ENCODE measurements around the gene PLXNB2. TPM values are rescaled to one million over a fixed set of nuclear protein-coding genes. Genes with fewer than 3 reads are reported as not detected.

The PLXNB2 gene
- polyA plus RNA-seq, 3 donors, result 249 to 261 (median 258) TPM

DNA sequence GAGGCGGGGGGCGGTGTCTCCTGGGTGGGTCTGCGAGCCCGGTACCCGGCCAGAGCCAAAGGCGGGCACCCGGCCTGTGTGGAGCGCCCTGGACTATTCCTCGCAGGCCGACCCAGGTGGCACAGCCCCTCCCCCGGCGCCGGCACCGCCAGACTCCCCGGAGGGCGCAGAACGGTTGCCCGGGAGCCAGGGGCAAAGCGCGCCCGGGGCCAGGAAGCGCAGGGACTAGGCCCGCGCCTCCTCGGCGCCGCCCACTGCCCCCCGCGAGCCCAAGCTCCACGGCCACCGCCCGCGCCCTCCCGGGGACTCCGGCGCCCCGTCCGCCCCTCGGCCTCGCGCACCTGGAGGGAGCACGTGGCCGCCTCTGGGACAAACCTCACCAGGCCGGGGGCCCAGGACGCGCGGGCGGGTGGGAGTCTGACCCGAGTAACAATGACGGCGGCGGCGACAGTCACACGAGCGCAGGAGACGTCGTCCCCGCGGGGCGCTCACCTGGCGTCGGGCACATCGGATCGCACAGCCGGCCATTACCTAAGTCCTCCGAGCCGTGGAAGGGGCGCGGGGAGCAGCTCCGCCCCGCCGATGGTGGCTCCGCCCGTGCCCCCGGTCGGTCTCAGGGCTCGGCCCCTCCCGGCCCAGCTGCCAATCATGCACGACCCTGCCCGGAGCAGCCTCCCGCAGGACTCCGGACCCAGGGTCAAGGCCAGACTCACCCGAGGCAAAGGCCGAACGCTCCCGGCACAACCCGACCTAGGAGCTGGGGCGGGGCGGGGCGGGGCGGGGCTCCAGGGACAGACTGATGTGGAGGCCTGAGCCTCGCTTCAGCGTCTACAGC, 7.4 kb downstream of the PLXNB2 start:
- no peak for DNase-seq

DNA sequence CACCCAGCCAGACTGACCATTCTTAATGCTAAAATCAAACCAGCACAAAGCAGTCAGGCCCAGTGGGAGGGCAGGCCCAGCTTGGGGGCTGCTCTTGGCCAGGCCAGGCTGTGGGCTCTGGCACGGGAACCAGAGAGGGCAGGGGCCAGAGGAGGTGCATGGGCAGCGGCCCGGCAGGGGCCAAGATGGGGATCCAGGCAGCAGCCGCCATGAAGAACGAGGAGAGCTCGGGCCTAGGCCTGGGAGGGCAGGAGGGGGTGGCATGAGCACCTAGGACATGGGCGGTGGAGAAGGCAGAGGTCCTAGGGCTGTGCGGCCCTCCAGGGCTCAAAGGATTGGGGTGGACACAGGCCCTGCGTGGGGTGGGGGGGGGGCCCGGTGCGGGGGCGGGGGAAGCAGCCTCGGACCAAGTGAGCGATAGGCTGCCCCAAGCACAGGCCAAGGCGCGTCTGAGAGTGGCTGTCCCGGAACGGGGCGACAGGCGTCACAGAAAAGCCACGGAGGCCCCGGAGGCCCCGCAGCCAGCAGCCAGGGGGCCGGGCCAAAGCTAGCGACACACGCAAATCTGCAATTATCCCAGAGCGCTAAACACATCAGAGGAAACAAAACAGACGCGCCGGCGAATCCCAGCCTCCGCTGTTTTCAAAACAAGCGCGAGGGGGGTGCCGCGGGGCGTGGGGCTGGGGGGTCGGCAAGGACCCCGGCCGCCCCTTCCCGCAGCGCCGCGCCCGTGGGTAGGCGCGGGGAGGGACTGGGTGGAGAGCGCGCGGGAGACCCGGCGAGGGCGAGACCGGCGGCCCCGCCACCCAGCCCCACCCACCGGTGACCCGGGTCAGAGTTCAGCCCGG, 8.3 kb downstream of the PLXNB2 start:
- DNase-seq, result no peak

DNA sequence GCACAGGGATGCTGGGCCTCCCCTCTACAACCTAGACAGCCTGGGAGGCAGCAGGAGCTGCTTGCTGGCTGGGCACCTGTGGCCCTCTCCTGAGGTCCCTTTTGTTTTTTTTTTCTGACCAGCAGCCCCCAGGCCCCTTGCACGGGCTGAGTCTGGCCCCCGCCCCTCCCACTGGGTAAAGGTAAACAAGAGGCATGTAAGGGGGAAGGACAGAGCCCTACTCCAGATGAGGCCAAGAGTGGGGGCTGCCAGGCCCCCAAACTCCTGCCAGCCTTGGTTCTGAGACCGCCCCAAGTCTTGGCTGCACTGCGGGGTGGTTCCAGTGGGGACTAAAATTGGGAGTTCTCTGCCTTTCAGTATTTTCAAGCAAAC, 9.2 kb downstream of the PLXNB2 start:
- DNase-seq, result no peak

DNA sequence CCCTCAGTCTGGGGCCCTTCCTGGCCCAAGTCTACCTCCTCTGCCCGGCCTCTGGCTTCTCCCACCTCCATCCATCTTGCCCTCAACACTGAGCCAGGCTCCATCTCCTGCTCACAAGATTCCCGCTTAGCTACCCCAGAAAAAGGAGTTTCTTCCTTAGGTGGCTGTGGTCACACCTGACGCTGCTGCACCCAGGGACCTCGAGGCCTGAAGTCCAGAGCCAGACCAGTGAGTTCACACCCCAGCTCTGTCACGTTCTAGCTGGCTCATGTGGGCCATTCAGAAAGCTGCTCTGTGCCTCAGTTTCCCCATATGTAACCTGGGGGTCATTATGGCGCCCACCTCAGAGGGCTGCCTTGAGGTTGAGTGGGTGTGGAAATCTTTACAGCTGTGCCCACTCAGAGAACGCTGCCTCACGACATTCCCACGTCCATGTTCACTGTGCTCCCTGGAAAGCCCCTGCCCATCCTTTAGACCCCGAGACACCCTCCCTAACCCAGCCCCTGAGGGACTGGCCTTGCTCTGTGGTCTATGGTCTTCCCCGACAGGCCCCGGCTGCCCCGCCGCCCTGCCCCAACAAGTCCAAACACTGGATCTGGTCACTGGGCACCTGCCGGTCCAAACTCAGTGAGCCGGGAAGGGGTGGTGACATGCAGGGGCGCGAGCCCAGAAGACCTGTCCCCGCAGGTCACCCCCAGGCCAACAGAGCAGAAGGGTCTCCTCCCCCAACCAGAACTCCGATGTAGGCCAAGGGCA, 9.8 kb downstream of the PLXNB2 start:
- no peak for DNase-seq

DNA sequence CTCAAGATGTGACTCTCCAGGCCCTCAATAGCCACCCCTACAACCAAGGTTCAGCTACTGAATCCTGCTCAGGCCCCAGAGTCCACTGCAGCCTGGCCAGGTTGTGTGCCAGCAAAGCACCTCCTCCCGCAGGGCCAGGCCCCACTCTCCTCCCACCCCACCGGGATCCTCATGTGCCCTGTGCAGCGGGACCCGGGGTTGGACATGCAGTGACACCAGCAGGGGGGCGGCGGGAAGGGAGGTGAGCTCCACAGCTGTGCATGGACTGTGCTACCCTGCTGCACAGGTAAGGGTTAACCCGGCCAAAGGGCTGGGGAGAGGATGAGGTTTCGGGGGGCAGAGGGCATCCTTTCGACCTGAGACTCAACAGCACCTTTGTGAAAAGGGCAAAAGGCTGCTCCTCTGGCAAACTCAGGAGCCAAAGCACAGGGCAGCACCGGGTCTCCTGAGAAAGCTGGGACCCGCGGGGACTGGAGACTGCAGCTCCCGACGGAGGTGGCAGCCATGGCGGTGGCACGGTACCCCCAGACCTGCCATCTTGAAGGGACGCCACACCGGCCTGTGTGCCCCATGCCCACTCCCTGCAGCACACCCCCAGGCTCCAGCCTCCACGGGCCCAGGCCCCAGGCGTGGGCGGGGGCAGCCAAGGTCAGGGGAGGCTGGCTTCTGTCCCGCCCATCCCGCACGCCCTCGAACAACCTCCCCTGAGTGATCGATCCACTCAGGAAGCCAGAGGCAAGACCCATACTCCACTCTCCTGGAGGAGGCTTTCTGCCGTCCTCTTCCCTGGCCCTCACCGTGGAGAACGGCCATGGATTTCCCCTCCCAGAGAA, 10.6 kb downstream of the PLXNB2 start:
- no peak for DNase-seq

DNA sequence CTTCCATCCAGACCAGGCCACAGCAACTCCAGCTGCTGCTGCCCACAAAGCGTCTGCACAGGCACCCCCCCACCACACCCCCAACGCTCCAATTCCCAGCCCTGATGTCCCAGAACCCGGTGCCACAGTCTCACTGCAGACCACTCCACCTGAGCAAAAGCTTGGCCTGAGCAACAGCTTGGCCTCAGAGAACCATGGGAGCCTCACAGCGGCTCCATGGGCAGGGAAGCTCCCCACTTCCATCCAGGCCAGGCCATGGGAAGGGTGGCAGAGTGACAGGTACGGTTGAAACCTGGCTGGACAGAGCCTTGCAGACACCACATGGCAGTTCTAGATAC, 13.2 kb downstream of the PLXNB2 start:
- no peak for DNase-seq

DNA sequence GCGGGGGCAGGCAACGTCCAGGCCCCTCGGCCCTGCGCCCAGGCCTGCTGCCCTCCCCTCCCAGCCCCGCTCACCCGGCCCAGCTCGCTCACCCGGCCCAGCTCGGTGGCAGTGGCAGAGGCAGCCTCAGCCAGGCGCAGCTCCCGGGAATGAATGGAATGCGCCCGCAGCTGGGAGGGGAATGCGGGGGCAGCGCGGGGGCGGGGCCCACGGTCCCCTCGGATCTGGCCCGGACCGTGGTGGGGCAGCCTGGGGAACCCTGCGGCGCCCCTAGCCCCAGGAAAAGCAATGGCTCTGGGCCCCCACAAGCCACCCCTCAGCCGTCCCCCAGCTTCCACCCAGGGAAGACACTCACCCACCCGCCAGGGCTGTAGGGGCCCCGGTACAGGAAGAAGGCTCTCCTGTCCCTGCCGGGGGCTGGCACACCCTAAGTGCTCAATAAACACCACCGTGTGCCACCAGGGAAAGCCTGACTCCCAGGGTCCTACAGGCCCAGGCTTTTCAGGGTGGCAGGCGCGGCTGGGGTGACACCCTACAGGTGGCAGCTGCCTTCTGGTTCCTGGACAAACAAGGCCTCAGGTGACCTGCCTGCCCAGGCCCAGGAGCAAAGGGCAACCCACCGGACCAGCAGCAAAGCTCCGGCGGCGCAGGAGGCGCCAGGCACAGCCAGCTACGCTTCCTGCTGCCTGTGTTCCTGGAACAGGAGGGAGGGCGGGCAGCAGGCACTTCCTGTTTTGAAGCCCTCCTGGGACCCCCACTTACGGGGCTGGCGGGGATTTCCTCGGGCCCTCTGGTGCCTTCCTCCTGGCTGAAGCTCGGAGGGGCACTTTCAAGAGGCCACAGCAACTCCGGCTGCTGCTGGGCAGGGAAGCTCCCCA, 13.8 kb downstream of the PLXNB2 start:
- DNase-seq, result peak; percentile 79

DNA sequence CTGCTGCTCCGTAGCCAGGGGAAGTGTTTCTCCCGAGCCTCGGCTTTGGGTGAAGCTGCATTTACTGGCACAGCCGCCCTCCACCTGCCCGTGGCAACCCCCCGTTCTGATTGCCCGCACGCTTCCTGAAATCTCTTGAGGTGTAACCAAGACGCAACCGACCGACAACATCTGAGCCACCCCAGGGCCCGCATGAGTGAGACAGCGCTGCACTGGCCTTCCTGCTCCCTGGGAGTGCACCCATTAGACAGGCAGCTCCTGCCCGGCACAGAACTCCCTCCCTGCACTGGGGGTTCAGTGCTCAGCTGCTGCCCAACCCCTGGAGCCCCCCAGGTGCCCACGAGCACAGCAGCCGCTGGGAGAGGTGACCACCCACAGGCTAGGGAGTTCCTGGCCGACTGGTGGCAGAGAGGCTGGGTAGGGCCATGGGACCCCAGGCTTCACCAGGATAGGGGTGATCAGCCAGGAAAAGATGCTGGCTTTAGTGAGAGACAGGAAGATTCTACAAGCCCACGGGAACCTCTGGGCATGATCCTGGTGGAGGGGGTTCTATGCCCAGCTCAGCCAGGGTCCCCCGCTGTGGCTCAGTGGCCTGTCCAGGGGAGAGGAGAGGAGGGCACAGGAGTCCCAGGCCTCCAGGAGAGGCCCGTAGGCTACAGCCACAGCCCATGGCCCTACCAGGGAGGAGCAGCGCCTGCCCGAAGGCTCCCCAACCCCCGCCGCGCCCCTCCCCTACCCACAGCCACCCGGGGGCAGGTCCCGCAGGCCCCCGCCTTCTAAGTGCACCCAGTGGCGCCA, 14.6 kb downstream of the PLXNB2 start:
- DNase-seq, result no peak

DNA sequence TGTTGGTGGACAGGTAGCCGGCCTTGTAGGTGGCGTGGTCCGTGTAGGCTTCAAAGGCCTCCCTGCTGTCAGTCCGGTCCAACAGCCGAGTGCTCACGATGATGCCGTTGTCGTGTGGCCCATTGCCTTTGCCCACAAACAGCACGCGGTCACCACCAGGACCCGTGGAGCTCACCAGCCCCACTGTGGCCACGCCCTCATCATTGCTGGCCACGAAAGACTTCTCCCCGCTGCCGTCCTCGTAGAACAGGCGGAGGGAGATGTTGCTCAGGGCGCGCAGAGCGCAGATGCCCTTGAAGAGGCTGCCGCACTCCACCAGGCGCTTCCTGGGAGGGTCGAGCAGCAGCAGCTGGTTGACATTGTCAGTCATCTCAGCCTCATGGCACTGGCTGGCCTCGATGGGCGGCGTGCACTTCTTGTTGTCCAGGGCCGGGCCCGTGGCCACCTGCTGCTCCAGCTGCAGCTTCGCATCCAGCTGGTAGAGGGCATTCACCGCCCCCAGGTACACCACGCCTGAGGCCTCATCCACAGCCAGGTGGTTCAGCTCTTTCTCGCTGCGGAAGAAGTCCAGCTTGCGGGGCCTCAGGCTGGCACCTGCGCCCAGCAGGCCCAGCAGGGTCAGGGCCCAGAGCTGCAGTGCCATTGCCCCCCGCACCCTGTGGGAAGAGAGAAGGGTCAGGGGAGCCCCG, 17.4 kb downstream of the PLXNB2 start:
- DNase-seq, result no peak

DNA sequence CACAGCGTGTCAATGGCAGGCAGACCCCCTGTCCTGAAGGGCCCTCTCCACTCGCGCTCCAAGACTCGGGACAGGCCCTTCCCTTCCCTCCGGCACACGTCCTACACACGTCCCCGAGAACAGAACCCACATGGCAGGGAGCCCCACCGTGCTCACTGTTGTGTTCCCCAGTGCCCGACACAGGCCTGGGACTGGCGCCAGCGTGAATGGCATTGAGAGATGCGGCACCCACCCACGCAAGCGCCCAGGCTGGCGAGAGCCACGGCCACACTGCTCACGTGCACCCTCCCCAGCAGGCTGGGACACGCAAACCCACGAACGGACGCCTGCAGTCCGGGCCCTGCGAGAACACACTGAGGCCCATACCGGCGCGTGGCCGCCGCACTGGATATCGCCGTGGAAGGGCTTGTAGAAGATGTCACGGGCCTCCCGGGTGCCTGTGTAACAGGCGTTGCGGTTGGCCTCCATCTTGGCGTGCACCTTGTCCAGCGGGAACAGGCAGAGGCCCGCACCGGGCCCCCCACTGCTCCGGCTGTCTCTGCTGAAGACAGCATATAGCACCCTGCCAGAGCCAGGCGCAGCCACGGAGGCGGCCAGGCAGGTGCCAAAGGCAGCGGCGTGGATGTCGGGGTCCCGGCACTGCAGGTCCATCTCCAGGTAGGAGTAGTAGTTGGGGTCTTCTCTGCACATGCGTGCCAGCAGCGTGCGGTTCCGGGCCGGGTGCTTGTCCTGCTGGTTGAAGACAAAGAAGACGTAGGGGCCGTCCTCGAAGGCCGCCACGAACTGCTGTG, 18.1 kb downstream of the PLXNB2 start:
- no peak for DNase-seq

DNA sequence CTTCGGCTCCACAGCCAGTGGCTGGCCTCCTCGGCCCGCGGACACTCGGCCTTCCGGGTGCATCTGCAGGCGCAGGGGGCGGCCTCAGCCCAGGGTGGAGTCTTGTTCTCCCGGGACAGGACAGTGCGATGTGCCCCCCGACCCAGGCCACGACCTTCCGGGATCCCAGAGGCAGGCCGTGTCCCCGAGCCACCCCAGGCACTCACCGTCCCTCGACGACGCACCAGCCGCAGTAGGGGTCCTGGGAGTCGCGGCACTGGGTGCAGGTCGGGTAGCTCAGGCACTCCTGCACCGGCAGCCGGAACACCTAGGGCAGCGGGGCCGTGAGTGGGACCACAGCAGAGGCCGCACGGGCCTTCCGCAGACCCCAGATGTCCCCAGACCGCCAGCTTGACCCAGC, 19.7 kb downstream of the PLXNB2 start:
- DNase-seq, result no peak

DNA sequence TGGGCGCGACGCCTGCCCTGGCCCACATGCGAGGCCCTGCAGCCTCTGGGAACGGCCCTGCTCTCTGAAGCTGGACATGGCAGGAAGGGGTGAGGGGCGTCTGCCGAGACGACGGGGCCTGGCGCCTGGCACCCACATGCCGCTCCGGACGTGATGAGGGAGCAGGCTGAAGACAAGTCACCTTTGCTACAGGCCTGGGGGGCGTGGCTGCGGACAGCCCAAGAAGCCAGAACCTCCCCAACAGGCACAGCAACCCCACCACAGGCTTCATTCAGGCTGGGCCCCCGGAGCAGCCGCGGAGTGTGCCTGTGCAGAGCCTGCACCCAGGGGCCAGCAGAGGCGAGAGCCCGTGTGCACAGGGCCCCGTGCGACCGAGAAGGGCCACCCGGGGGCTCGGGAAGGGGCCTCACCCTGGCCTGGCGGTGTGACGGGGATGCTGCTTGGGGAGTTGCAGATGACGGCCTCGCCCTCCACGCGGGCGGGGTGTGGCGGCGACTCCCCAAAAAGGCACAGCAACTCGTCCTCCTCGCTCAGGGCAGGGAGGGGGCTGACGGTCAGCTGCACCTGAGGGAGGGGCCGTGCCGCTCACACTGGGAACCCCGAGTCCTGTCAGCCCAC, 20.6 kb downstream of the PLXNB2 start:
- DNase-seq, result no peak

DNA sequence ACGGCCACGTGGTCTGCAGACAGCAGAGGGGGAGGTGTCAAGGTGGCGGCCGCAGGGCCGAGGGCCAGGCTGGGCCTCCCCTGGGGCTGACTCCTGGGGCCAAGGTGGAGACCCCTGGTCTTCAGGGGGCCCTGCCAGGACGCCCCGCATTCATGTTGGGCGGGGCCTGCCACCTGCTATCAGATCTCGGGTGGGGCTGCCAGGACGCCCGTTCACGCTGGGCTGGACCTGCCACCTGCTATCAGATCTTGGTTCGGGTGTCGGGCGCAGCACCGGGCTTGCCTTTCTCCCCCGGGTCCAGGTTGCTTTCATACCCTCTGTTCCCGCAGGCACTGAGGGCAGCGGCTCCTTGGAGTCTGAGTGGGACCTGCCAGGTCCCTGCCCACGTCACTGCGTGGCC, 21.2 kb downstream of the PLXNB2 start:
- no peak for DNase-seq

DNA sequence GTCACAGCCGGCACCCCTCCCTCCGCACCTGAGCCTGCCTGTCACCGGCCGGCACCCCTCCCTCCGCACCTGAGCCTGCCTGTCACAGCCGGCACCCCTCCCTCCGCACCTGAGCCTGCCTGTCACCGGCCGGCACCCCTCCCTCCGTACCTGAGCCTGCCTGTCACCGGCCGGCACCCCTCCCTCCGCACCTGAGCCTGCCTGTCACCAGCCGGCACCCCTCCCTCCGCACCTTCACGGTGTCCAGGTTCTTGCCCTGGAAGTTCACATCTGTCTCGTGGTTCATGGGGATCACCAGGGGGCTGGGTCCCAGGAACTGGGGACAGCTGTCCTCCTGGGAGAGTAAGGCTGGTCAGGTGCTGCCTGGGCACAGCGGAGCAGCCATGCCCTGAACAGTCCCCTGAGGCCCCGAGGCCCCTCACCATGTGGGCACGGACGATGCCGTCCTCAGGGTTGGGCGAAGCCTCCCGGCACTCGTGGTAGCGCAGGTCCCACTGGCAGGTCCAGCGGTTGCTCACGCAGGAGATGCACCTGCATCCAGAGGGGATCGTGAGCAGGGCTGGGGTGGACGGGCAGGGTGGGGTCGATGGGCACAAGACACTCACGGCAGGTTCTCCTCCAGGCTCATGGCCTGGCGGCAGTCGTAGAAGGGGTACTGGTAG, 21.7 kb downstream of the PLXNB2 start:
- no peak for DNase-seq

DNA sequence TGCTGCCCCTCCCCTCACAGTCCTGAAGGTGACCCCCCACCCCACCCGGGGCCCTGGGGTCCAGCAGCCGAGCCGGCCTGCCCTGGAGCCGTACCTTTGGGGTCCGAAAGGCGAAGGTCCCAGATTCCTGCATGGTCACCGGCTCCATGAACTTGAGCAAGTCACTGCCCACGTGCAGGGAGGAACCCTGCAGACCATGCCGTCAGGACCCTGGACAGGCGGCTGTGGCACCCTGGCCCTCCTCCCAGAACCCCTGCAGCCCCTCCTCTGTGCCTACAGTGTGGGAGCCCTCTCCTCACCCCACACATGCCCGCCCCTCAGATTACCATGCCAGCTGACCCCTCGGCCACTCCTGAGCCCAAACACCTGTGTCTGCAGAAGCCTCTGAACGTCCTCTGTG, 23.0 kb downstream of the PLXNB2 start:
- DNase-seq, result no peak

DNA sequence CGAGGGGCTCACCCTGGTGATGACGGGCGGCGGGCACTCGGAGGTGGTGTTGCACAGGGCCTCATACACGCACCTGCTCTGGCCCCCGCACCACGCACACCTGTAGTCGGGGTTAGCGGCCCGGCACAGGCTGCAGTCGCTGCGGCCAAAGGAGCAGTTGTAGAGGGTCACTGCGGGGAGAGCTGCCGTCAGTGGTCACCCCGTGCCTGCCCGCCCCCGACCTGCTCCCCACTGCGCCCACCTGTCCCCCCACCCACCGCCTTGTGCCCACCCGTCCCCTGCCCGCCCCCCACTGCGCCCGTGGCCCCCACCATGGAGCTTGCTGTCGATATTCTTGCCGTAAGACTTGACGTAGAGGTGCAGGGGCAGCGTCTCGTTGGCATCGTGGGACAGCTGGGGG, 23.6 kb downstream of the PLXNB2 start:
- no peak for DNase-seq
